BLaER1 (cell line): ENCODE results near the gene PRKCA.

Source experiments
- H3K27ac ChIP-seq: shearing (Covaris generic); formaldehyde crosslinking; 2 replicates; pipeline ENCODE4 v1.8.1; 2022
- H3K27me3 ChIP-seq: shearing (Covaris generic); formaldehyde crosslinking; 2 replicates; pipeline ENCODE4 v1.8.1; 2022
- H3K36me3 ChIP-seq: shearing (Covaris generic); formaldehyde crosslinking; 2 replicates; pipeline ENCODE4 v1.8.1; 2022
- H3K4me1 ChIP-seq: shearing (Covaris generic); formaldehyde crosslinking; 2 replicates; pipeline ENCODE4 v1.8.1; 2022
- H3K4me2 ChIP-seq: shearing (Covaris generic); formaldehyde crosslinking; 2 replicates; pipeline ENCODE4 v1.8.1; 2022
- H3K4me3 ChIP-seq: shearing (Covaris generic); formaldehyde crosslinking; 2 replicates; pipeline ENCODE4 v1.8.1; 2022
- H3K9ac ChIP-seq: shearing (Covaris generic); formaldehyde crosslinking; 2 replicates; pipeline ENCODE4 v1.8.1; 2022
- H3K9me3 ChIP-seq: shearing (Covaris generic); formaldehyde crosslinking; 2 replicates; pipeline ENCODE4 v1.8.1; 2022
- H4K20me1 ChIP-seq: shearing (Covaris generic); formaldehyde crosslinking; 2 replicates; pipeline ENCODE4 v1.8.1; 2022
- Cebpa-rat ChIP-seq: shearing (Covaris generic); IDR thresholded peaks from 2 replicates; pipeline ENCODE4 v1.8.1; 2022

PRKCA gene

GRCh38 chr17:66524877-66525276, 222.5 kb downstream of the PRKCA start:
- no peak overlapping the region for H3K4me3 ChIP-seq
- H4K20me1 ChIP-seq = no peaks in the 10 kb centered on the region
- H3K9me3 ChIP-seq = no peaks in the 10 kb centered on the region
- H3K9ac ChIP-seq = no peak overlapping the region
- no peak overlapping the region for H3K27ac ChIP-seq
- peaks cover 7% of the 10 kb centered on the region; the same call in 1 of the 2 replicates for H3K4me1 ChIP-seq
- H3K27me3 ChIP-seq = no peaks in the 10 kb centered on the region
- no peak overlapping the region for H3K4me2 ChIP-seq
- TF ChIP-seq Cebpa-rat = no peak
- no peaks in the 10 kb centered on the region for H3K36me3 ChIP-seq

- Histone ChIP-seq H3K4me2 (no peak overlapping the region), H3K9ac (no peak overlapping the region), H3K4me1 (peaks cover 7% of the 10 kb centered on the region; the same call in 1 of the 2 replicates), H3K27ac (no peak overlapping the region), H3K27me3 (no peaks in the 10 kb centered on the region), H3K4me3 (no peak overlapping the region), H3K9me3 (no peaks in the 10 kb centered on the region), H4K20me1 (no peaks in the 10 kb centered on the region), H3K36me3 (no peaks in the 10 kb centered on the region)
- no peak for TF ChIP-seq Cebpa-rat
Measured at GRCh38 chr17:66525338-66525737, 222.9 kb downstream of the PRKCA start.

- Histone ChIP-seq H3K36me3 (no peaks in the 10 kb centered on the region), H4K20me1 (no peaks in the 10 kb centered on the region), H3K27me3 (no peaks in the 10 kb centered on the region), H3K9ac (no peak overlapping the region), H3K9me3 (no peaks in the 10 kb centered on the region), H3K4me1 (peaks cover 16% of the 10 kb centered on the region), H3K27ac (no peak overlapping the region), H3K4me3 (no peak overlapping the region), H3K4me2 (no peak overlapping the region)
- TF ChIP-seq Cebpa-rat = no peak
Measured at GRCh38 chr17:66526827-66527226, 224.4 kb downstream of the PRKCA start.

- Histone ChIP-seq H3K9me3 (no peaks in the 10 kb centered on the region), H3K4me1 (peaks cover 11% of the 10 kb centered on the region), H3K36me3 (no peaks in the 10 kb centered on the region), H3K27ac (no peak overlapping the region), H3K27me3 (no peaks in the 10 kb centered on the region), H3K4me2 (no peak overlapping the region), H4K20me1 (no peaks in the 10 kb centered on the region), H3K4me3 (no peak overlapping the region), H3K9ac (no peak overlapping the region)
- no peak for TF ChIP-seq Cebpa-rat
Measured at GRCh38 chr17:66527335-66527734, 224.9 kb downstream of the PRKCA start.

- Histone ChIP-seq H3K4me3 (no peak overlapping the region), H3K4me1 (peaks cover 13% of the 10 kb centered on the region), H4K20me1 (no peaks in the 10 kb centered on the region), H3K4me2 (no peak overlapping the region), H3K9me3 (no peaks in the 10 kb centered on the region), H3K9ac (no peak overlapping the region), H3K27ac (no peak overlapping the region), H3K36me3 (no peaks in the 10 kb centered on the region), H3K27me3 (no peaks in the 10 kb centered on the region)
- TF ChIP-seq Cebpa-rat = no peak
Measured at GRCh38 chr17:66531851-66532295, 229.5 kb downstream of the PRKCA start.

GRCh38 chr17:66533572-66533971, 231.2 kb downstream of the PRKCA start:
- Histone ChIP-seq H4K20me1 (no peaks in the 10 kb centered on the region), H3K27ac (no peak overlapping the region), H3K4me3 (no peak overlapping the region), H3K36me3 (no peaks in the 10 kb centered on the region), H3K4me2 (no peak overlapping the region), H3K9me3 (no peaks in the 10 kb centered on the region), H3K9ac (no peak overlapping the region), H3K27me3 (no peaks in the 10 kb centered on the region), H3K4me1 (peaks cover 27% of the 10 kb centered on the region)
- no peak for TF ChIP-seq Cebpa-rat

- peaks cover 30% of the 10 kb centered on the region for H3K4me1 ChIP-seq
- H3K9ac ChIP-seq = no peak overlapping the region
- no peak overlapping the region for H3K4me2 ChIP-seq
- H3K27ac ChIP-seq = no peak overlapping the region
- no peaks in the 10 kb centered on the region for H4K20me1 ChIP-seq
- H3K9me3 ChIP-seq = no peaks in the 10 kb centered on the region
- no peaks in the 10 kb centered on the region for H3K36me3 ChIP-seq
- TF ChIP-seq Cebpa-rat = no peak
- H3K27me3 ChIP-seq = no peaks in the 10 kb centered on the region
- H3K4me3 ChIP-seq = no peak overlapping the region
Measured at GRCh38 chr17:66533986-66534385, 231.6 kb downstream of the PRKCA start.

- H3K4me3 ChIP-seq = no peak overlapping the region
- peaks cover 44% of the 10 kb centered on the region for H3K4me1 ChIP-seq
- no peaks in the 10 kb centered on the region for H4K20me1 ChIP-seq
- H3K4me2 ChIP-seq = no peak overlapping the region
- H3K9ac ChIP-seq = no peak overlapping the region
- no peaks in the 10 kb centered on the region for H3K36me3 ChIP-seq
- H3K9me3 ChIP-seq = no peaks in the 10 kb centered on the region
- TF ChIP-seq Cebpa-rat = no peak
- H3K27me3 ChIP-seq = no peaks in the 10 kb centered on the region
- no peak overlapping the region for H3K27ac ChIP-seq
Measured at GRCh38 chr17:66535611-66536010, 233.2 kb downstream of the PRKCA start.

GRCh38 chr17:66537502-66537901, 235.1 kb downstream of the PRKCA start:
- peaks cover 15% of the 10 kb centered on the region for H4K20me1 ChIP-seq
- H3K9me3 ChIP-seq = no peaks in the 10 kb centered on the region
- H3K36me3 ChIP-seq = no peaks in the 10 kb centered on the region
- H3K27me3 ChIP-seq = no peaks in the 10 kb centered on the region
- H3K4me3 ChIP-seq = no peak overlapping the region
- H3K4me2 ChIP-seq = peak overlapping the region; percentile 14; the same call in 1 of the 2 replicates
- no peak overlapping the region for H3K27ac ChIP-seq
- H3K9ac ChIP-seq = no peak overlapping the region
- TF ChIP-seq Cebpa-rat = no peak
- H3K4me1 ChIP-seq = peaks cover 54% of the 10 kb centered on the region

GRCh38 chr17:66538776-66539175, 236.4 kb downstream of the PRKCA start:
- H3K4me1 ChIP-seq = peaks cover 67% of the 10 kb centered on the region
- H3K9me3 ChIP-seq = no peaks in the 10 kb centered on the region
- H3K9ac ChIP-seq = no peak overlapping the region
- TF ChIP-seq Cebpa-rat = no peak
- H3K27me3 ChIP-seq = no peaks in the 10 kb centered on the region
- H3K36me3 ChIP-seq = no peaks in the 10 kb centered on the region
- H3K27ac ChIP-seq = no peak overlapping the region
- no peak overlapping the region for H3K4me3 ChIP-seq
- no peak overlapping the region for H3K4me2 ChIP-seq
- peaks cover 17% of the 10 kb centered on the region for H4K20me1 ChIP-seq

- TF ChIP-seq Cebpa-rat = no peak
- H4K20me1 ChIP-seq = peaks cover 17% of the 10 kb centered on the region
- peaks cover 4% of the 10 kb centered on the region for H3K9me3 ChIP-seq
- peaks cover 72% of the 10 kb centered on the region for H3K4me1 ChIP-seq
- H3K36me3 ChIP-seq = no peaks in the 10 kb centered on the region
- H3K9ac ChIP-seq = peak overlapping the region; percentile 26; the same call in 1 of the 2 replicates
- H3K4me2 ChIP-seq = peak overlapping the region; percentile 79
- no peaks in the 10 kb centered on the region for H3K27me3 ChIP-seq
- H3K4me3 ChIP-seq = no peak overlapping the region
- H3K27ac ChIP-seq = no peak overlapping the region
Measured at GRCh38 chr17:66540131-66540781, 237.8 kb downstream of the PRKCA start.
